ENCODE data around the gene PCED1B. TPM values are rescaled to one million over a fixed set of nuclear protein-coding genes. Genes with fewer than 3 reads are reported as not detected.
"Not testable (repeated sequence)": the region's sequence is repeated elsewhere in the genome, so short reads cannot be mapped to it uniquely, and the experiment has no call there.

PCED1B gene
- total and polyA plus RNA-seq, 8 donors: 0.60 to 8.1 (median 1.3) TPM

DNA sequence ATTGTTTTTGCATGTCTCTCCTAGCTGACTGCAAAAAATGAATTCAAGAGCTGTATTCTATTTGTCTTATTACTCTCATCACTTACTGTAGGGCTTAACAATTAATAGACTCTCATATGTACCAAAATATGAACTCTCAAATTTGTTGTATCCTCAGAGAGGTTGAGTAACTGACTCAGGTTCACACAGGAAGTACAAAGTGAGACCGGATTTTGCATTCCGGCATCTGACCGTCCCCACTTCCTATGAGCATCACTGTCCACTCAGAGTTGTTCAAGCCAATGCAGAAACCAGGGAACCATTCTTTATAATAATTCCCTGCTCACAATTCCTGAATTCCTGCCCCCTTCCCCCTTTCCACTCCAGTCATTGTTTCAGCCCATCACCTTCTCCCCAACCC is 113.6 kb downstream of the PCED1B start:
- Histone ChIP-seq H3K4me1 (peaks cover 7 to 24% of the 10 kb centered on the region in 2 donors), H3K27me3 (no peaks in the 10 kb centered on the region), H3K9me3 (no peaks in the 10 kb centered on the region), H3K27ac (no peak overlapping the region), H3K4me3 (no peak overlapping the region), H3K36me3 (no peaks in the 10 kb centered on the region)
- ATAC-seq (no peak), DNase-seq (no peak)
- intact Hi-C loops (cut with DNase I): no loop called here
- TF ChIP-seq, protein P1, sequence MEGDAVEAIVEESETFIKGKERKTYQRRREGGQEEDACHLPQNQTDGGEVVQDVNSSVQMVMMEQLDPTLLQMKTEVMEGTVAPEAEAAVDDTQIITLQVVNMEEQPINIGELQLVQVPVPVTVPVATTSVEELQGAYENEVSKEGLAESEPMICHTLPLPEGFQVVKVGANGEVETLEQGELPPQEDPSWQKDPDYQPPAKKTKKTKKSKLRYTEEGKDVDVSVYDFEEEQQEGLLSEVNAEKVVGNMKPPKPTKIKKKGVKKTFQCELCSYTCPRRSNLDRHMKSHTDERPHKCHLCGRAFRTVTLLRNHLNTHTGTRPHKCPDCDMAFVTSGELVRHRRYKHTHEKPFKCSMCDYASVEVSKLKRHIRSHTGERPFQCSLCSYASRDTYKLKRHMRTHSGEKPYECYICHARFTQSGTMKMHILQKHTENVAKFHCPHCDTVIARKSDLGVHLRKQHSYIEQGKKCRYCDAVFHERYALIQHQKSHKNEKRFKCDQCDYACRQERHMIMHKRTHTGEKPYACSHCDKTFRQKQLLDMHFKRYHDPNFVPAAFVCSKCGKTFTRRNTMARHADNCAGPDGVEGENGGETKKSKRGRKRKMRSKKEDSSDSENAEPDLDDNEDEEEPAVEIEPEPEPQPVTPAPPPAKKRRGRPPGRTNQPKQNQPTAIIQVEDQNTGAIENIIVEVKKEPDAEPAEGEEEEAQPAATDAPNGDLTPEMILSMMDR (IDR thresholded peaks at IDR 0.05): no peak

DNA sequence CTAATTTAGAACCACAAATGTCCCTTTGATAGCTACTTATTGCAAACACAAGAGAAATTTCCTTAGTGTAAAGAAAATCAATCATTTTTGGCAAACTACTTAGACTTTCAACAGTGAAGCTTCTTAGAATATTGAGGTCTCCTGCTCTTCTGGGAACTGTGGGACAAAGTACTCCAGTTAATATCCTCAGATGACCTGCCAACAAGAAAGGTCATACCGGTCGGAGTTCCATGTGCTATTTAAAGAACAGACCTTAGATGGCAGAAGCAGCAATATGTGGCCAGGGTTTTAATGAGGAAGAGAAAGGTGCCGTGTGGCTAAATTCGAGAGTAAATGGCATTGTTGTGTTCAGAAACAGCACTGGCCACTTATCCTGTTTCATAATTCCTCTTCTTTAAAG is 115.1 kb downstream of the PCED1B start:
- no peaks in the 10 kb centered on the region for H3K36me3 ChIP-seq
- H3K27ac ChIP-seq: no peak overlapping the region
- ATAC-seq: no peak
- no peaks in the 10 kb centered on the region for H3K9me3 ChIP-seq
- H3K4me1 ChIP-seq: peaks cover 7 to 10% of the 10 kb centered on the region in 2 donors
- no peaks in the 10 kb centered on the region for H3K27me3 ChIP-seq
- intact Hi-C loops (cut with DNase I): no loop called here
- no peak for DNase-seq
- TF ChIP-seq, protein P1 (IDR thresholded peaks at IDR 0.05): no peak
- no peak overlapping the region for H3K4me3 ChIP-seq

DNA sequence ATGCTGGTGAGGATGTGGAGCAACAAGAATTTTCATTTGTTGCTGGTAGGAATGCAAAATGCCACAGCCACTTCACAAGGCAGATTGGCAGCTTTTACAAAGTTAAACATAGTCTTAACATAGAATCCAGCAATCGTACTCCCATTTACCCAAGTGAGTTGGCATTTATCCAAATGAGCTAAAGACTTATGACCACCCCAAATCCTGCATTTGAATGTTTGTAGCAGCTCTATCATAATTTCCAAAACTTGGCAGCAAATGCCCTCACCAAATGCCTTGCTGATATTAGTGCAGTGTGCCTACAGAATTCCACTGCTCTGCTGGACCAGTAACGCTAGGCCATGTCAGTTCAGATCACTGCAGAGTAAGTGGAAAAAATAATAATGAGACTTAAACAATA is 121.0 kb downstream of the PCED1B start:
- H3K36me3 ChIP-seq: no peaks in the 10 kb centered on the region
- no peaks in the 10 kb centered on the region for H3K9me3 ChIP-seq
- H3K4me3 ChIP-seq: no peak overlapping the region
- intact Hi-C loops (cut with DNase I): no loop called here
- ATAC-seq (no peak), DNase-seq (no peak)
- no peaks in the 10 kb centered on the region for H3K27me3 ChIP-seq
- TF ChIP-seq, protein P1 (IDR thresholded peaks at IDR 0.05): no peak
- H3K27ac ChIP-seq: no peak overlapping the region
- no peaks in the 10 kb centered on the region for H3K4me1 ChIP-seq

DNA sequence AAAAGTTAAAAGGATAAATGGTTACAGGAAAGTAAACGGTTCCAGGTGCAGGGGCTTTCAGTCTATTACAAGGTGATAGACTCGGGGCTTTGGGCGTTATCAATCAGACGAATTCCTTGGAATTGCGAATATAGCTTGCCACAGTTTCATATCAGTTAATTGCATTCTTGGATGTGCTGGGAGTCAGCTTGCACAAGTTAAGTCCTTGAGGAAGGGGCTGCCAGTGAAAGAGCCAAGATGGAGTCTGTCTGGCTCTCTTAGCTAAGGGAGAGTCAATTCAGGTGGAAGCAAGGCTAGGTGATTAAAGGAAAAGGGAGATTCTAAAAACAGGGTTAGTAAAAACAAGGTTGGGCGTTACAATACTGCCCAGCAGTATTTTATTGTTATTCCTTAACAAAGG is 121.8 kb downstream of the PCED1B start:
- H3K9me3 ChIP-seq; intact Hi-C loops (cut with DNase I); DNase-seq; ATAC-seq; H3K27me3 ChIP-seq; H3K27ac ChIP-seq; H3K4me3 ChIP-seq; H3K36me3 ChIP-seq; H3K4me1 ChIP-seq: not testable (repeated sequence)

DNA sequence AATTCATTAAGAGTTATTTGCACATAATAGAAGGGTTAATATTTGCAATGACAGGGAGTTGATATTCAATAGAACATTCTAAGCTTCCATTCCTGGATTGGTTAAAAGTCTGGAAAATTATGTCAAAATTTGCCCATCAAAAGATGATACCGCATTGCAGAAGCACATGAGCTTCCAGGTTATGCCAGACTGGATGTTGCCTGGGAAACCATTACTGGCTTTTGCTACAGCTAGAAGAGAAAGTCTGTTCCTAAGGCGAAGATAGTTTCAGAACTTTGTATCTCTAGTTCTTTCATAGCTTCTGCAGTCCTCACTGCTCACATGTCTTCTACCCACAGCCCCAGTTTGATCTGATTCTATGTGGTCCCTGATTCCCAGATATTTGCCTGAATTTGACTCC is 122.8 kb downstream of the PCED1B start:
- Histone ChIP-seq H3K36me3 (no peaks in the 10 kb centered on the region), H3K27ac (no peak overlapping the region), H3K27me3 (no peaks in the 10 kb centered on the region), H3K4me3 (no peak overlapping the region), H3K4me1 (peaks cover 0 to 15% of the 10 kb centered on the region in 2 donors), H3K9me3 (no peaks in the 10 kb centered on the region)
- TF ChIP-seq, protein P1 (IDR thresholded peaks at IDR 0.05): no peak
- DNase-seq: no peak
- intact Hi-C loops (cut with DNase I): no loop called here
- no peak for ATAC-seq
